Trophoblast cell (in vitro differentiated cells and primary cell): ENCODE results near the gene NFYA.

Source experiments
- DNase-seq, 2 donors: peaks; one replicate each; pipeline ENCODE4 v3.0.0-alpha.2; 2016
- H2AFZ ChIP-seq: 2 replicates; pipeline ENCODE4 v1.6.1; 2013; ENCODE audit warnings: low read length, moderate library complexity, mild to moderate bottlenecking; ENCODE audit not compliant: insufficient read depth, poor library complexity
- H2AK5ac ChIP-seq: 2 replicates; pipeline ENCODE4 v1.6.1; 2013; ENCODE audit warnings: mild to moderate bottlenecking, low read length
- H2BK120ac ChIP-seq: 2 replicates; pipeline ENCODE4 v1.6.1; 2013; ENCODE audit warnings: low read length, mild to moderate bottlenecking, moderate library complexity; ENCODE audit not compliant: insufficient read depth, poor library complexity
- H2BK12ac ChIP-seq: 2 replicates; pipeline ENCODE4 v1.6.1; 2013; ENCODE audit warnings: mild to moderate bottlenecking, low read length, moderate library complexity
- H2BK5ac ChIP-seq: 2 replicates; pipeline ENCODE4 v1.6.1; 2013; ENCODE audit warnings: low read length, low read depth, moderate library complexity, mild to moderate bottlenecking; ENCODE audit not compliant: poor library complexity
- H3K14ac ChIP-seq: 2 replicates; pipeline ENCODE4 v1.6.1; 2013; ENCODE audit warnings: mild to moderate bottlenecking, low read length
- H3K18ac ChIP-seq: 2 replicates; pipeline ENCODE4 v1.6.1; 2013; ENCODE audit warnings: mild to moderate bottlenecking, low read length
- H3K23ac ChIP-seq: 2 replicates; pipeline ENCODE4 v1.6.1; 2013; ENCODE audit warnings: low read length
- H3K27ac ChIP-seq: 2 replicates; pipeline ENCODE4 v1.5.1; 2013; ENCODE audit warnings: low read depth, mild to moderate bottlenecking, inconsistent platforms, low read length, moderate library complexity
- H3K27me3 ChIP-seq: 2 replicates; pipeline ENCODE4 v1.6.1; 2013; ENCODE audit warnings: inconsistent platforms, mild to moderate bottlenecking, low read length, moderate library complexity; ENCODE audit not compliant: insufficient read depth
- H3K36me3 ChIP-seq, 2 experiments: 1 replicate in 1 of 2; 2 replicates in 1 of 2; pipeline ENCODE4 v1.6.1; 2013; ENCODE audit warnings: low read length in 2 of 2, mild to moderate bottlenecking in 2 of 2, moderate library complexity in 1 of 2; ENCODE audit not compliant: insufficient read depth in 2 of 2, control insufficient read depth in 1 of 2
- H3K4ac ChIP-seq: 2 replicates; pipeline ENCODE4 v1.6.1; 2013; ENCODE audit warnings: low read depth, mild to moderate bottlenecking, low read length, moderate library complexity
- H3K4me1 ChIP-seq, 2 experiments: 1 replicate in 1 of 2; 2 replicates in 1 of 2; pipeline ENCODE4 v1.6.1; 2013; ENCODE audit warnings: low read length in 2 of 2, mild to moderate bottlenecking in 2 of 2, moderate library complexity in 1 of 2; ENCODE audit not compliant: insufficient read depth in 2 of 2, control insufficient read depth in 1 of 2
- H3K4me2 ChIP-seq: 2 replicates; pipeline ENCODE4 v1.6.1; 2013; ENCODE audit warnings: inconsistent platforms, mild to moderate bottlenecking, low read length, moderate library complexity
- H3K4me3 ChIP-seq: 2 replicates; pipeline ENCODE4 v1.5.1; 2013; ENCODE audit warnings: mild to moderate bottlenecking, low read depth, low read length, inconsistent platforms
- H3K79me1 ChIP-seq: one replicate; pipeline ENCODE4 v1.6.1; 2013; ENCODE audit warnings: low read length
- H3K79me2 ChIP-seq: 2 replicates; pipeline ENCODE4 v1.6.1; 2013; ENCODE audit warnings: low read length, mild to moderate bottlenecking; ENCODE audit not compliant: control insufficient read depth, insufficient read depth, poor library complexity
- H3K9ac ChIP-seq: 2 replicates; pipeline ENCODE4 v1.6.1; 2013; ENCODE audit warnings: mild to moderate bottlenecking, low read length
- H3K9me3 ChIP-seq: 2 replicates; pipeline ENCODE4 v1.6.1; 2013; ENCODE audit warnings: low read depth, mild to moderate bottlenecking, control low read depth, inconsistent platforms, low read length; ENCODE audit not compliant: insufficient read depth
- H4K12ac ChIP-seq: 2 replicates; pipeline ENCODE4 v1.6.1; 2013; ENCODE audit warnings: low read depth, mild to moderate bottlenecking, low read length, moderate library complexity
- H4K8ac ChIP-seq: 2 replicates; pipeline ENCODE4 v1.6.1; 2013; ENCODE audit warnings: low read depth, mild to moderate bottlenecking, low read length, moderate library complexity
- H4K91ac ChIP-seq: one replicate; pipeline ENCODE4 v1.6.1; 2013; ENCODE audit warnings: low read depth, mild to moderate bottlenecking, low read length, moderate library complexity
- WGBS: extraction: QIAGEN DNeasy Blood & Tissue Kit; methylation state at CpG from one replicate; pipeline ENCODE4 v1.1.7; 2013; ENCODE audit warnings: missing lambda C conversion rate; ENCODE audit not compliant: insufficient read length, insufficient coverage; ENCODE audit errors: extremely low coverage; 5-methylcytosine and 5-hydroxymethylcytosine counted together

The NFYA gene

DNA sequence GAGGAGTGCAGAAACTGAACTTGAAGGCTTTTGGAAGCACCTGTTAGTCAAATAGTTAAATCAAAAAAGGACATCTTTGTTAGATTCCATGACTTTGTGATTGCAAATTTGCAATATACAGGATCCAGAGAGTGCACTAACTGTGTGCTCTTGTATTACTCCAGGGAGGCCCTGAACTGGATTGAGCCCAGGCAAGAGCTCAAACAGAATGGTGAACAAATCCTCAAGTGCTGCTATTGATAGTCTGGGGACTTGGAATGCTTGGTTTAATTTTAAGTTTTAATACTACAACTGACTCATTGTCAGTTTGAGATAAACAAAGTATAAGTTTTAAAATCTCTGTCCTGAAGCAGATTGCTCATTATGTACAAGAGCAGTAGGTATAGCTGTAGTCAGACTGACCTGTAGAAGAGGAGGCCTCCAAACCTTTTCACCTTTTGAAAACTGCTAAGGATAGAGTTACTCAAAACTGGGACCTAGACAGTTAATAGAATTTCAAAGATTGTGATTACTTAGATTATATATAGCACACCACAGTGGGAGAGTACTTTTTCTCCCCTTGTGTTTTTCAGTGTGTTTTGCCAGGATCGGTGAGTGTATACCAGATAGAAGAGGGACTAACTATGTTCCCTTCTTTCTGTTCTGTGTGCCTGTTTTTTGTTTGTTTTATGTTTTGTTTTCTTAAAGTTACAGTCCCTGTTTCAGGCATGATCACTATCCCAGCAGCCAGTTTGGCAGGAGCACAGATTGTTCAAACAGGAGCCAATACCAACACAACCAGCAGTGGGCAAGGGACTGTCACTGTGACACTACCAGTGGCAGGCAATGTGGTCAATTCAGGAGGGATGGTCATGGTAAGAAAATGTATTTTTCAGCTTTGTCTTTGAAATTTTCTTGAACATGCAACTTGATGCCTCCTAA is 18.3 kb downstream of the NFYA start:
- H2AFZ ChIP-seq = no peak overlapping the region
- no peaks in the 10 kb centered on the region for H3K79me1 ChIP-seq
- H3K23ac ChIP-seq = no peak overlapping the region
- H3K18ac ChIP-seq = no peak overlapping the region
- H3K14ac ChIP-seq = no peak overlapping the region
- no peaks in the 10 kb centered on the region for H3K27me3 ChIP-seq
- H3K9me3 ChIP-seq = no peaks in the 10 kb centered on the region
- H3K4me3 ChIP-seq = no peak overlapping the region
- H2BK5ac ChIP-seq = no peak overlapping the region
- no CpG with 5 or more reads among the region's 1 CpG for WGBS
- peaks cover 32 to 48% of the 10 kb centered on the region in 2 experiments for H3K36me3 ChIP-seq
- no peaks in the 10 kb centered on the region for H3K79me2 ChIP-seq
- H4K91ac ChIP-seq = no peak overlapping the region
- H3K4me2 ChIP-seq = no peak overlapping the region
- H2BK120ac ChIP-seq = no peak overlapping the region
- no peak overlapping the region for H2BK12ac ChIP-seq
- no peak overlapping the region for H3K27ac ChIP-seq
- no peak for DNase-seq
- no peaks in the 10 kb centered on the region for H3K4me1 ChIP-seq
- no peak overlapping the region for H3K4ac ChIP-seq
- no peak overlapping the region for H4K8ac ChIP-seq
- H2AK5ac ChIP-seq = no peak overlapping the region
- H3K9ac ChIP-seq = no peak overlapping the region
- no peak overlapping the region for H4K12ac ChIP-seq

DNA sequence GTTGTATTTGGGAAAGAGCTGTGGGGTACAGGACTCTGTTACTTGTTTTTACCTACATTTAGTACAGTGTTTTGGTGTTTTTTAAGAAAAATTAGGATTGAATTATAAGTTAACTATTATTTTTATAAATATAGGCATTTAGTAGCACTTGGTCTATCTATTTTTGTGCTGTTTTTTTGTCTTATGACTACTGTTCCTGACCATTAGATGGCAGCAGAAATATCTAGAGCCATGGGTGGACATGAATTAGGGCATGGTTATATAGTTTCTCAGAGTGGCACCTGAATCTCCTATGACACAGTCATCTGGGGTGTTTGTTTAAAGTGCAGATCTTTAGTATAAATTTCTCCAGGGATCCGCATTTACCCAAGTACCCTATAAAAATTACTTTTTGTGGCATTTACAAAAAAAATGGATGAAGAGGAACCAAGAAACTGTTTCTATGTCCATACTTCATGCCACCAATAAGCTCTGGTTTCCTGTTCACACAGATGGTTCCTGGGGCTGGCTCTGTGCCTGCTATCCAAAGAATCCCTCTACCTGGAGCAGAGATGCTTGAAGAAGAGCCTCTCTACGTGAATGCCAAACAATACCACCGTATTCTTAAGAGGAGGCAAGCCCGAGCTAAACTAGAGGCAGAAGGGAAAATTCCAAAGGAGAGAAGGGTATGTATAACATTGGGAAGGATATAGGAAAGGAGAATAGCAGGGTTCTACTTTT is 19.8 kb downstream of the NFYA start:
- no peak overlapping the region for H3K9ac ChIP-seq

DNA sequence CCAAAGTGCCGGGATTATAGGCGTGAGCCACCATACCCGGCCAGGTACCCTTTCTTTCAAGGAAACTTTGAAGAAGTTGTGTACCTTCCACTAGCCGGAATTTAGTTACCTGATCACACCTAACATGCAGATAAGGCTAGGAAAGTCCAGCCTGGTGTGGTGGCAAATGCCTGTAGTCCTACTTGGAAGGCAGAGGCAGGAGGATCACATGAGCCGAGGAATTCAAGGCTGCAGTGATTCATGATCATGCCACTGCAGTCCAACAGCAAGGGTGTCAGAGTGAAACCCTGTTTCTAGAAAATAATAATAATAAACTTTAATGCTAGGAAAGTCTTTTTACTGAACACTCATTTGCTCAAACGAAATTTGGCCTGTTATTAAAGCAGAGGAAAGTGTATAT is 21.0 kb downstream of the NFYA start:
- peaks cover 34 to 65% of the 10 kb centered on the region in 2 experiments for H3K36me3 ChIP-seq
- H3K14ac ChIP-seq = no peak overlapping the region
- no peak overlapping the region for H4K91ac ChIP-seq
- H3K4me3 ChIP-seq = no peak overlapping the region
- H2AK5ac ChIP-seq = no peak overlapping the region
- H3K27ac ChIP-seq = no peak overlapping the region
- H2BK5ac ChIP-seq = no peak overlapping the region
- H2AFZ ChIP-seq = no peak overlapping the region
- no peaks in the 10 kb centered on the region for H3K79me2 ChIP-seq
- no peaks in the 10 kb centered on the region for H3K9me3 ChIP-seq
- H3K4ac ChIP-seq = no peak overlapping the region
- no peak overlapping the region for H4K8ac ChIP-seq
- no peak overlapping the region for H3K18ac ChIP-seq
- no CpG with 5 or more reads among the region's 6 CpGs for WGBS
- H3K9ac ChIP-seq = no peak overlapping the region
- no peak overlapping the region for H2BK12ac ChIP-seq
- no peaks in the 10 kb centered on the region for H3K4me1 ChIP-seq
- no peak overlapping the region for H4K12ac ChIP-seq
- DNase-seq = peak in 1 of 2 donors; percentile 9
- H3K4me2 ChIP-seq = no peak overlapping the region
- no peaks in the 10 kb centered on the region for H3K27me3 ChIP-seq
- no peaks in the 10 kb centered on the region for H3K79me1 ChIP-seq
- H2BK120ac ChIP-seq = no peak overlapping the region
- H3K23ac ChIP-seq = no peak overlapping the region

More for the DNA sequence above, 19.8 kb downstream of the NFYA start:
- no peak overlapping the region for H3K4me2 ChIP-seq
- no peaks in the 10 kb centered on the region for H3K79me1 ChIP-seq
- no peak overlapping the region for H4K91ac ChIP-seq
- H3K4ac ChIP-seq = no peak overlapping the region
- H3K23ac ChIP-seq = no peak overlapping the region
- peaks cover 34 to 59% of the 10 kb centered on the region in 2 experiments for H3K36me3 ChIP-seq
- WGBS = no CpG with 5 or more reads among the region's 4 CpGs
- no peak overlapping the region for H4K12ac ChIP-seq
- no peak overlapping the region for H2BK12ac ChIP-seq
- H3K27me3 ChIP-seq = no peaks in the 10 kb centered on the region
- no peak overlapping the region for H2BK5ac ChIP-seq
- no peak overlapping the region for H4K8ac ChIP-seq
- H3K27ac ChIP-seq = no peak overlapping the region
- H2AFZ ChIP-seq = no peak overlapping the region
- H3K9me3 ChIP-seq = no peaks in the 10 kb centered on the region
- H3K14ac ChIP-seq = no peak overlapping the region
- DNase-seq = peak in 1 of 2 donors; percentile 25
- H2BK120ac ChIP-seq = no peak overlapping the region
- H3K4me3 ChIP-seq = no peak overlapping the region
- no peak overlapping the region for H2AK5ac ChIP-seq
- no peaks in the 10 kb centered on the region for H3K79me2 ChIP-seq
- H3K4me1 ChIP-seq = no peaks in the 10 kb centered on the region
- H3K18ac ChIP-seq = no peak overlapping the region

DNA sequence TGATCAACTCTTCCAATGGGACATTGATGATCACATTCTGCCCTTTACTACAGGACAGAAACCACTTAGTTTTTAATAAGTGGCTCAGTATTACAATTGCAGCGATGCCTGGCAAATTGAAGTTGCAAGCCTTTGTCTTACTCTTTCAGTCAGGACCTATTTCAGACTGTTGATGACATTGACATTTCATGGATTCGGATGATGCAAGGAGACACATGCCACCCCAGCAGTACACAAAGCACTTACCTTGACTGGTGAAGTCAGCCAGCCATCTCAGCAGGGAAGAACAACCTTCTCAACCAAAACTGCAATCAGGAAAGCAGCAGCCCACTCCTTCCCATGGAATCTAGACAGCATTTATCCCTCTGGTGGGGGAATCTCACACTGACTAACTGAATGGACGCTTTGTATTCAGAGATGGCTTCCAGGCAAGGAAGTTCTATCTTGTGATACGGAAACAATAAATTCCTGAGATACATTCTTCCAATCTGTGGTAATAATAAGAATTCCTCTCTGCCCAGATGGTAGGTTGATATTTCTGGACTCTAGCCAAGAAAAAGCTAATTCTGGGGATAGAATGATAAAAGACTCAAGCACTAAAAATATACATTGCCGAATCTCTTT is 24.8 kb downstream of the NFYA start:
- Histone ChIP-seq H3K4me2 (no peak overlapping the region), H3K9me3 (no peaks in the 10 kb centered on the region), H3K4me3 (no peak overlapping the region), H2BK12ac (no peak overlapping the region), H3K36me3 (peaks cover 25 to 60% of the 10 kb centered on the region in 2 experiments), H2BK120ac (no peak overlapping the region), H3K79me2 (no peaks in the 10 kb centered on the region), H4K12ac (no peak overlapping the region), H3K23ac (no peak overlapping the region), H3K9ac (no peak overlapping the region), H3K14ac (no peak overlapping the region), H3K4ac (no peak overlapping the region), H3K4me1 (no peaks in the 10 kb centered on the region), H3K27me3 (no peaks in the 10 kb centered on the region), H3K27ac (no peak overlapping the region), H2BK5ac (no peak overlapping the region), H4K91ac (no peak overlapping the region), H2AK5ac (no peak overlapping the region), H2AFZ (no peak overlapping the region), H3K18ac (no peak overlapping the region), H4K8ac (no peak overlapping the region), H3K79me1 (no peaks in the 10 kb centered on the region)
- no peak for DNase-seq
- no CpG with 5 or more reads among the region's 5 CpGs for WGBS
